Heart right ventricle (tissue), 16 donors: ENCODE measurements around the gene COMT. TPM values are rescaled to one million over a fixed set of nuclear protein-coding genes. Genes with fewer than 3 reads are reported as not detected.

ENCODE experiments used
- ATAC-seq, 8 donors: fragments of 200-7000 bp; cut with Tn5 transposase; one replicate each; pipeline ENCODE4 v1.9.1; 2020; ENCODE audit warnings: mild to moderate bottlenecking in 8 of 8, moderate library complexity in 8 of 8, moderate number of reproducible peaks in 1 of 8
- DNase-seq, 2 donors: peaks; one replicate each; pipeline ENCODE4 v3.0.0-alpha.2; 2020
- H3K27ac ChIP-seq, 10 donors: fragments of 200-600 bp; sonication (generic) in 2 of 10; one replicate each; pipeline versions ENCODE4 v1.5.0 to v1.8.0; 2020 to 2022; ENCODE audit warnings: mild to moderate bottlenecking in 3 of 10
- H3K27me3 ChIP-seq, 7 donors: fragments of 200-600 bp; one replicate each; pipeline ENCODE4 v1.8.0; 2021 to 2022; ENCODE audit warnings: mild to moderate bottlenecking in 2 of 7
- H3K36me3 ChIP-seq, 9 donors: fragments of 200-600 bp; sonication (generic) in 1 of 9; one replicate each; pipeline versions ENCODE4 v1.5.0 to v1.8.0; 2020 to 2022; ENCODE audit warnings: mild to moderate bottlenecking in 2 of 9
- H3K4me1 ChIP-seq, 9 donors: fragments of 200-600 bp; sonication (generic) in 1 of 9; one replicate each; pipeline versions ENCODE4 v1.5.0 to v1.8.0; 2020 to 2022; ENCODE audit warnings: mild to moderate bottlenecking in 4 of 9
- H3K4me3 ChIP-seq, 10 donors: fragments of 200-600 bp; sonication (generic) in 2 of 10; one replicate each; pipeline versions ENCODE4 v1.5.0 to v1.8.0; 2020 to 2022; ENCODE audit warnings: mild to moderate bottlenecking in 7 of 10, moderate library complexity in 2 of 10
- H3K9me3 ChIP-seq, 11 donors: fragments of 200-600 bp in 10 of 11; sonication (generic) in 2 of 11; one replicate each; pipeline versions ENCODE4 v1.5.0 to v1.8.0; 2013 to 2022; ENCODE audit warnings: mild to moderate bottlenecking in 2 of 11, control low read depth in 1 of 11, moderate library complexity in 1 of 11
- WGBS, 2 donors: extraction: QIAGEN DNeasy Blood & Tissue Kit; methylation state at CpG; one replicate each; pipeline ENCODE4 v1.1.7; 2013; ENCODE audit warnings: inconsistent platforms in 1 of 2; 5-methylcytosine and 5-hydroxymethylcytosine counted together
- intact Hi-C, 10 donors: fragments of 100-400 bp; cut with DNase I; formaldehyde crosslinking; loops; one replicate each; pipeline versions ENCODE4 v1.11.1 to v1.14.2; 2022
- polyA plus RNA-seq, 2 donors: library from polyadenylated mRNA; stranded (reverse); fragments of 200-250 nt; gene quantifications; one replicate each; pipeline ENCODE4 v1.2.3, GENCODE V29; 2013
- total RNA-seq, 10 donors: library from RNA; stranded (reverse); fragmentation: NEBNext Ultra II Directional in 3 of 10; extraction: Animal tissue kit (Norgen Biotek cat#: 25700) in 3 of 10; gene quantifications; one replicate each; pipeline versions ENCODE4 v1.2.1 to v1.2.4, GENCODE V29; 2021 to 2023
- TF ChIP-seq, protein P1 (sequence below), 9 donors: fragments of 200-600 bp; sonication (generic) in 2 of 9; IDR thresholded peaks; one replicate each; pipeline versions ENCODE4 v1.5.0 to v1.8.0; 2021 to 2022; ENCODE audit warnings: antibody characterized with exemption in 9 of 9, mild to moderate bottlenecking in 5 of 9, moderate library complexity in 1 of 9
- donor health status: Arrhythmogenic right ventricular cardiomyopathy.
- donor health status: ischemic (EF 13 %, LVEDD 7.1; RV severe dilation, severe dysfunction).
- donor health status: healthy with polysubstance abuse.
- donor health status: DM: no; HTN: yes; CAD: no.
- donor health status: DM: no; HTN: no; CAD: no.
- donor health status: ischemic (EF 25% LVEDD 6.9; RV normal size, moderate dysfunction).
- donor health status: ischemic (EF 25% LVEDD 5.7; RV mildly dilated, moderate dysfunction).
- donor health status: healthy.
- donor health status: DM: yes; HTN: yes; CAD: no.
- donor health status: Ischemic cardiomyopathy.
- donor health status: ischemic (EF 35%, LVEDD 5.7; RV mildly dilated, moderate dysfunction).
- donor health status: nonischemic (EF 11% LVEDD 7.7; RV severe dilation, severe dysfunction).
- donor health status: DM: yes; HTN: yes; CAD: no.
- donor health status: PGD.
- donor health status: ischemic (EF 29% LVEDD 5.4; RV normal size, mild dysfunction).
- donor health status: nonischemic (EF 23%, LVEDD 6.1; RV moderate dilation, normal function).

The COMT gene
- total and polyA plus RNA-seq, 12 donors: 42.9 to 273 (median 101) TPM

GRCh38 chr22:20010307-20011122 is 68.9 kb downstream of the COMT start:
- peak overlapping the region in 1 of 10 donors; percentile 35 for H3K27ac ChIP-seq
- intact Hi-C loops: no loop called here
- no peaks in the 10 kb centered on the region for H3K9me3 ChIP-seq
- ATAC-seq: peak in 3 of 8 donors; percentile 12 to 45 (median 27)
- peaks cover 0 to 6% (median 0%) of the 10 kb centered on the region in 7 donors for H3K27me3 ChIP-seq
- peaks cover 0 to 37% (median 14%) of the 10 kb centered on the region in 9 donors for H3K4me1 ChIP-seq
- no peak overlapping the region for H3K4me3 ChIP-seq
- H3K36me3 ChIP-seq: no peaks in the 10 kb centered on the region
- DNase-seq: no peak
- TF ChIP-seq, protein P1, sequence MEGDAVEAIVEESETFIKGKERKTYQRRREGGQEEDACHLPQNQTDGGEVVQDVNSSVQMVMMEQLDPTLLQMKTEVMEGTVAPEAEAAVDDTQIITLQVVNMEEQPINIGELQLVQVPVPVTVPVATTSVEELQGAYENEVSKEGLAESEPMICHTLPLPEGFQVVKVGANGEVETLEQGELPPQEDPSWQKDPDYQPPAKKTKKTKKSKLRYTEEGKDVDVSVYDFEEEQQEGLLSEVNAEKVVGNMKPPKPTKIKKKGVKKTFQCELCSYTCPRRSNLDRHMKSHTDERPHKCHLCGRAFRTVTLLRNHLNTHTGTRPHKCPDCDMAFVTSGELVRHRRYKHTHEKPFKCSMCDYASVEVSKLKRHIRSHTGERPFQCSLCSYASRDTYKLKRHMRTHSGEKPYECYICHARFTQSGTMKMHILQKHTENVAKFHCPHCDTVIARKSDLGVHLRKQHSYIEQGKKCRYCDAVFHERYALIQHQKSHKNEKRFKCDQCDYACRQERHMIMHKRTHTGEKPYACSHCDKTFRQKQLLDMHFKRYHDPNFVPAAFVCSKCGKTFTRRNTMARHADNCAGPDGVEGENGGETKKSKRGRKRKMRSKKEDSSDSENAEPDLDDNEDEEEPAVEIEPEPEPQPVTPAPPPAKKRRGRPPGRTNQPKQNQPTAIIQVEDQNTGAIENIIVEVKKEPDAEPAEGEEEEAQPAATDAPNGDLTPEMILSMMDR (IDR thresholded peaks at IDR 0.05): no peak
- WGBS, 2 donors: 77 to 78% methylated on average over 14 of the region's 14 CpGs

DNA sequence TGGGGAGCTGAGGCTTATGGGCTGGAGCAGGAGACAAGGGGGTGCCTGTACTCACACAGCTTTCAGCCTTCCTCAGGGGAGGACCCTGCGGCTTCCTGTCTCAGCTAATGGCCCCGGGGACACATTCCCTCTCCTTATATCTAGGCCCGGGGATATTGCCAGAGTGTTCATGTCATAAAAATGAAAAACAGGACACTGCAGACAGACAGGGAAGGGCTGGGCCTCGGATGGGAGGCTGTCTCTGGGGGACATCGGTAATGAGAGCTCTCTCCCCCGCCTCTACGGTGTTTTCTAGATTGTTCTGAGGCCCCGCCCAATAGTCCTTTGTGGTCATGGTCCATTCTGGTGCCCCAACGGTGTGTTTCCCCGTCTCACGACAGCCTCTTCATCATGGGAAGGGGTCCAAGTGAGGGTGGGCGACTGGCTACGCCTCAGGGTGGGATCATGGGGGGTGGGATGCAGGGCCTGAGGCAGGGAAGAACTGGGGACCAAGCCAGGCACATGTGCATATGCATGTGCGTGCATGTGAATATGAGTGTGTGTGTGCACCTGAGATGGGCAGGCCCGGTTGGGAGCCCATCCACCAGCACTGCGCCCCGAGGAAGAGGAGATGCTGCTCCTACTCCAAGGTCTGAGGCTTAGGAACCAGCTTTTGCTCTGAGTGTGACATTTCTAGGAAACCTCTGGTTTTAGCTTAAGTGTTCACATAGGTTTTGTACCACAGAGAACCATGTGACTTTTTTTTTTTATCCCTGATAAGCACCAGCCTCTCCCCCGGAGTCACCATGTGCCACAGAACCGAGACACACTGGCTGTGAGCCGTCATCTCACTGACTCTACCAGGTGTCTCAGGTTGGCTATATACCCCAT is 69.8 kb downstream of the COMT start:
- ATAC-seq: no peak
- Histone ChIP-seq H3K36me3 (no peaks in the 10 kb centered on the region), H3K4me3 (no peak overlapping the region), H3K27ac (peak overlapping the region in 1 of 10 donors; percentile 35), H3K9me3 (no peaks in the 10 kb centered on the region), H3K4me1 (peaks cover 0 to 45% (median 22%) of the 10 kb centered on the region in 9 donors), H3K27me3 (peaks cover 0 to 14% (median 0%) of the 10 kb centered on the region in 7 donors)
- TF ChIP-seq, protein P1 (IDR thresholded peaks at IDR 0.05): no peak
- no peak for DNase-seq
- 68 to 76% methylated on average over 20 of the region's 20 CpGs for WGBS, 2 donors
- intact Hi-C loops: no loop called here

- intact Hi-C loops: loop anchor here in 5 of 10 donors (1.0 to 2.0 kb wide), 2 partner anchors 41 to 42 kb away; no protein-coding TSS in a partner anchor
- Histone ChIP-seq H3K9me3 (no peaks in the 10 kb centered on the region), H3K4me1 (peaks cover 2 to 48% (median 24%) of the 10 kb centered on the region in 9 donors), H3K36me3 (no peaks in the 10 kb centered on the region), H3K4me3 (no peak overlapping the region), H3K27ac (no peak overlapping the region), H3K27me3 (peaks cover 0 to 15% (median 0%) of the 10 kb centered on the region in 7 donors)
- WGBS, 2 donors: 93 to 96% methylated on average over 7 of the region's 7 CpGs
- TF ChIP-seq, protein P1 (IDR thresholded peaks at IDR 0.05): no peak
- ATAC-seq (no peak), DNase-seq (no peak)
These were observed 70.6 kb downstream of the COMT start for GRCh38 chr22:20011993-20012740.
